Upper lobe of left lung (tissue), 6 donors: ENCODE measurements around the gene LRBA. TPM values are rescaled to one million over a fixed set of nuclear protein-coding genes. Genes with fewer than 3 reads are reported as not detected.

Source experiments
- ATAC-seq, 2 donors: fragments of 200-7000 bp; cut with Tn5 transposase; one replicate each; pipeline ENCODE4 v1.9.1; 2022; ENCODE audit warnings: mild to moderate bottlenecking in 2 of 2, moderate library complexity in 2 of 2; ENCODE audit not compliant: low FRiP score in 2 of 2
- DNase-seq, 2 donors: peaks; one replicate each; pipeline ENCODE4 v3.0.0-alpha.2; 2019 to 2020
- H3K27ac ChIP-seq, 4 donors: fragments of 200-600 bp; sonication (generic); one replicate each; pipeline ENCODE4 v1.5.1; 2016 to 2019
- H3K27me3 ChIP-seq, 4 donors: fragments of 200-600 bp; sonication (generic); one replicate each; pipeline ENCODE4 v1.5.1; 2017 to 2019
- H3K36me3 ChIP-seq, 4 donors: fragments of 200-600 bp; sonication (generic); one replicate each; pipeline ENCODE4 v1.5.1; 2016 to 2019
- H3K4me1 ChIP-seq, 4 donors: fragments of 200-600 bp; sonication (generic); one replicate each; pipeline ENCODE4 v1.5.1; 2018 to 2019
- H3K4me3 ChIP-seq, 4 donors: fragments of 200-600 bp; sonication (generic); one replicate each; pipeline ENCODE4 v1.5.1; 2017 to 2019; ENCODE audit warnings: mild to moderate bottlenecking in 2 of 4, moderate library complexity in 1 of 4
- H3K9me3 ChIP-seq, 4 donors: fragments of 200-600 bp; sonication (generic); one replicate each; pipeline ENCODE4 v1.5.1; 2018 to 2019
- EP300 ChIP-seq, 4 donors: sonication (generic); formaldehyde crosslinking; IDR thresholded peaks; one replicate each; pipeline ENCODE4 v1.5.1; 2017; ENCODE audit warnings: antibody characterized with exemption in 4 of 4, control low read depth in 2 of 4
- POLR2A ChIP-seq, 4 donors: fragments of 450-650 bp; IDR thresholded peaks; one replicate each; pipeline ENCODE4 v1.5.1; 2016 to 2017; ENCODE audit warnings: antibody characterized with exemption in 4 of 4, mild to moderate bottlenecking in 2 of 4
- POLR2AphosphoS5 ChIP-seq, 2 donors: sonication (generic); formaldehyde crosslinking; IDR thresholded peaks; one replicate each; pipeline ENCODE4 v1.5.1; 2017; ENCODE audit warnings: antibody characterized with exemption in 2 of 2
- WGBS, 2 donors: methylation state at CpG; one replicate each; pipeline ENCODE4 v1.1.5; 2017 to 2018; 5-methylcytosine and 5-hydroxymethylcytosine counted together
- total RNA-seq, 6 donors: library from RNA; depleted of rRNA in 4 of 6; stranded (reverse); fragments of >200 nt in 4 of 6; gene quantifications; one replicate each; pipeline versions ENCODE4 v1.1.0 to v1.2.1, GENCODE V29; 2016 to 2021
- TF ChIP-seq, protein P1 (sequence below), 6 experiments: fragments of 450-650 bp in 4 of 6; fragments of 200-600 bp in 2 of 6; sonication (generic) in 2 of 6; IDR thresholded peaks; one replicate each; pipeline ENCODE4 v1.5.1; 2016 to 2019; ENCODE audit warnings: antibody characterized with exemption in 6 of 6
- donor health status: DM: no; HTN: no; CAD: no; lungs with moderate emphysema.
- donor health status: DM: no; HTN: yes; CAD: no; lungs with severe emphysema.

Gene LRBA
- total RNA-seq, 6 donors from 2014 or later: 34.7 to 139 (median 56.4) TPM

DNA sequence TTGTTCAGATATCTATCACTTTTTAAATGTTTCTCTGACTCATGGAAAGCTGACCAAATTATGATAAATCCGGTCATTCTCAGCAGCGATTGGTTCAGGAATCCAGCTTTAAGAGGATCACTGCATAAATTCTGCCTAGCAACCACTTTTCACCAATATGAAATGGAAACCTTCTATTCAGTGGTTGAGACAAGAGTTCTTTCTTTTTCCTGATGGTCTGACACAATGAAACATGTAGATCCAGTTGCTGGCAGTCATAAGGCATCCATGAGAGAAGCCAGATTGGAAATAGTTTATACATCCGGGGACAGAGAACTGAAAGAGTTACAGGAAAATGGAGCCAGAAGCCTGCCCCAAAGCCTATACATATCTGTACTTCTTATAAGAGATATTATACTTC, 406.0 kb downstream of the LRBA start:
- Histone ChIP-seq H3K36me3 (no peaks in the 10 kb centered on the region), H3K27ac (no peak overlapping the region), H3K4me3 (no peak overlapping the region), H3K4me1 (no peaks in the 10 kb centered on the region), H3K9me3 (no peaks in the 10 kb centered on the region), H3K27me3 (no peaks in the 10 kb centered on the region)
- WGBS, 2 donors: 90 to 99% methylated on average over 3 of the region's 3 CpGs
- TF ChIP-seq POLR2AphosphoS5 (IDR thresholded peaks at IDR 0.05) (no peak), POLR2A (IDR thresholded peaks at IDR 0.05) (no peak), EP300 (IDR thresholded peaks at IDR 0.05) (no peak)
- TF ChIP-seq, protein P1, sequence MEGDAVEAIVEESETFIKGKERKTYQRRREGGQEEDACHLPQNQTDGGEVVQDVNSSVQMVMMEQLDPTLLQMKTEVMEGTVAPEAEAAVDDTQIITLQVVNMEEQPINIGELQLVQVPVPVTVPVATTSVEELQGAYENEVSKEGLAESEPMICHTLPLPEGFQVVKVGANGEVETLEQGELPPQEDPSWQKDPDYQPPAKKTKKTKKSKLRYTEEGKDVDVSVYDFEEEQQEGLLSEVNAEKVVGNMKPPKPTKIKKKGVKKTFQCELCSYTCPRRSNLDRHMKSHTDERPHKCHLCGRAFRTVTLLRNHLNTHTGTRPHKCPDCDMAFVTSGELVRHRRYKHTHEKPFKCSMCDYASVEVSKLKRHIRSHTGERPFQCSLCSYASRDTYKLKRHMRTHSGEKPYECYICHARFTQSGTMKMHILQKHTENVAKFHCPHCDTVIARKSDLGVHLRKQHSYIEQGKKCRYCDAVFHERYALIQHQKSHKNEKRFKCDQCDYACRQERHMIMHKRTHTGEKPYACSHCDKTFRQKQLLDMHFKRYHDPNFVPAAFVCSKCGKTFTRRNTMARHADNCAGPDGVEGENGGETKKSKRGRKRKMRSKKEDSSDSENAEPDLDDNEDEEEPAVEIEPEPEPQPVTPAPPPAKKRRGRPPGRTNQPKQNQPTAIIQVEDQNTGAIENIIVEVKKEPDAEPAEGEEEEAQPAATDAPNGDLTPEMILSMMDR (IDR thresholded peaks at IDR 0.05): no peak
- DNase-seq: no peak
- no peak for ATAC-seq

- TF ChIP-seq EP300 (IDR thresholded peaks at IDR 0.05) (no peak), POLR2AphosphoS5 (IDR thresholded peaks at IDR 0.05) (no peak), POLR2A (IDR thresholded peaks at IDR 0.05) (no peak)
- TF ChIP-seq, protein P1 (IDR thresholded peaks at IDR 0.05): no peak
- Histone ChIP-seq H3K9me3 (no peaks in the 10 kb centered on the region), H3K4me1 (no peaks in the 10 kb centered on the region), H3K4me3 (no peak overlapping the region), H3K27ac (no peak overlapping the region), H3K27me3 (no peaks in the 10 kb centered on the region), H3K36me3 (peaks cover 0 to 4% (median 0%) of the 10 kb centered on the region in 4 donors)
- 90% methylated on average over 5 of the region's 5 CpGs for WGBS, 2 donors
- ATAC-seq: no peak
- DNase-seq: no peak
Measured at GRCh38 chr4:150600812-150601445, 414.2 kb downstream of the LRBA start.

DNA sequence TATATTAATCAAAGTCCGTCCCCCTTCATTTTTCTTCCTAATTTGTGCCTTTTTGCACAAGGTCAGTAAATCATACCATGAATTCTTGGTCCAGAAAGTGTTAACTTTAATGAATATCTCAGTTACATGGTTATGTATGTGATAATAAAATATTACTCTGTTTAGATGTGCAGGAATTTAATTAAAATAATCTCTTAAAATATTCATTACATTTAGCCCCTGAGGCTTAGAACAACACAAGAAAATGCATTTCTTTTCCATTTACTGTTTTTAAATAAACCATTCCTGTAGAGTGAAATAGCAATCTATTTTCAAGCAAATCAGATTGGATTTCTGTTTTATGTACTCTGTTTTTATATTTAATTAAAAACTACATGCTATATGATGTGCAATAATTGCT, 415.5 kb downstream of the LRBA start:
- Histone ChIP-seq H3K4me3 (no peak overlapping the region), H3K4me1 (no peaks in the 10 kb centered on the region), H3K9me3 (no peaks in the 10 kb centered on the region), H3K27ac (no peak overlapping the region), H3K36me3 (peaks cover 0 to 4% (median 0%) of the 10 kb centered on the region in 4 donors), H3K27me3 (no peaks in the 10 kb centered on the region)
- no peak for ATAC-seq
- no peak for DNase-seq
- 100% methylated on average over 1 of the region's 1 CpG for WGBS, 2 donors
- TF ChIP-seq POLR2AphosphoS5 (IDR thresholded peaks at IDR 0.05) (no peak), EP300 (IDR thresholded peaks at IDR 0.05) (no peak), POLR2A (IDR thresholded peaks at IDR 0.05) (no peak)
- TF ChIP-seq, protein P1 (IDR thresholded peaks at IDR 0.05): no peak

GRCh38 chr4:150598909-150599308, 416.2 kb downstream of the LRBA start:
- no peak overlapping the region for H3K4me3 ChIP-seq
- H3K27me3 ChIP-seq: no peaks in the 10 kb centered on the region
- ATAC-seq: no peak

More at GRCh38 chr4:150598909-150599308, 416.2 kb downstream of the LRBA start:
- no peak for TF ChIP-seq POLR2A (IDR thresholded peaks at IDR 0.05)
- no peak for TF ChIP-seq POLR2AphosphoS5 (IDR thresholded peaks at IDR 0.05)
- no peak for TF ChIP-seq EP300 (IDR thresholded peaks at IDR 0.05)
- TF ChIP-seq, protein P1 (IDR thresholded peaks at IDR 0.05): no peak
- peak in 1 of 2 donors; percentile 14 for DNase-seq
- Histone ChIP-seq H3K27ac (no peak overlapping the region), H3K36me3 (peaks cover 0 to 4% (median 0%) of the 10 kb centered on the region in 4 donors), H3K9me3 (no peaks in the 10 kb centered on the region), H3K4me1 (no peaks in the 10 kb centered on the region)
- WGBS, 2 donors: 93 to 96% methylated on average over 12 of the region's 12 CpGs
